ENCODE measurements around the gene CD72.

CD72 gene

GRCh38 chr9:35618325-35618727 is at the start of gene CD72:
Gene CD72, minus strand, starts transcription at chr9:35618413. Its CDS starts 110 bp downstream, at chr9:35618303.
- no peak for DNase-seq (ENCODE audit: low spot score)

- DNase-seq (ENCODE audit: low spot score) = no peak
Measured at GRCh38 chr9:35667939-35668338, 49.7 kb upstream of the CD72 start.

GRCh38 chr9:35666549-35666948 is 48.3 kb upstream of the CD72 start:
- no peak for DNase-seq (ENCODE audit: low spot score)

- DNase-seq (ENCODE audit: low spot score) = no peak
Measured at GRCh38 chr9:35666045-35666444, 47.8 kb upstream of the CD72 start.

- no peak for DNase-seq (ENCODE audit: low spot score)
Measured at GRCh38 chr9:35665471-35665818, 47.2 kb upstream of the CD72 start.

- DNase-seq (ENCODE audit: low spot score) = peak; percentile 94
Measured at GRCh38 chr9:35664531-35665470, 46.6 kb upstream of the CD72 start, which contains the start of gene ARHGEF39. Gene ARHGEF39, minus strand, starts transcription at chr9:35665195. Its CDS starts 26 bp downstream, at chr9:35665169.

GRCh38 chr9:35662437-35662836 is 44.2 kb upstream of the CD72 start:
- no peak for DNase-seq (ENCODE audit: low spot score)

- DNase-seq (ENCODE audit: low spot score) = no peak
Measured at GRCh38 chr9:35661756-35662350, 43.6 kb upstream of the CD72 start.

GRCh38 chr9:35660966-35661415 is 42.8 kb upstream of the CD72 start:
- DNase-seq (ENCODE audit: low spot score) = no peak

GRCh38 chr9:35659340-35659739 is 41.1 kb upstream of the CD72 start:
- DNase-seq (ENCODE audit: low spot score) = no peak

- no peak for DNase-seq (ENCODE audit: low spot score)
Measured at GRCh38 chr9:35658968-35659220, 40.7 kb upstream of the CD72 start.

- peak; percentile 84 for DNase-seq (ENCODE audit: low spot score)
Measured at GRCh38 chr9:35658137-35658967, 40.1 kb upstream of the CD72 start, which contains the start of gene CCDC107. Gene CCDC107, plus strand, starts transcription at chr9:35658292. Its CDS starts 88 bp downstream, at chr9:35658380.

- DNase-seq (ENCODE audit: low spot score) = peak; percentile 95
Measured at GRCh38 chr9:35657546-35658136, 39.4 kb upstream of the CD72 start, which contains the start of gene RMRP. Gene RMRP, minus strand, starts transcription at chr9:35658019.

GRCh38 chr9:35656831-35657545 is 38.8 kb upstream of the CD72 start:
- DNase-seq (ENCODE audit: low spot score) = no peak

- peak; percentile 5 for DNase-seq (ENCODE audit: low spot score)
Measured at GRCh38 chr9:35656348-35656747, 38.1 kb upstream of the CD72 start.

GRCh38 chr9:35653611-35654010 is 35.4 kb upstream of the CD72 start:
- DNase-seq (ENCODE audit: low spot score) = no peak

GRCh38 chr9:35652829-35653209 is 34.6 kb upstream of the CD72 start:
- DNase-seq (ENCODE audit: low spot score) = peak; percentile 2

- peak; percentile 23 for DNase-seq (ENCODE audit: low spot score)
Measured at GRCh38 chr9:35651956-35652828, 34.0 kb upstream of the CD72 start.

GRCh38 chr9:35650341-35651158 is 32.3 kb upstream of the CD72 start, which contains the start of gene SIT1:
Gene SIT1, minus strand, starts transcription at chr9:35650931. Its CDS starts 78 bp downstream, at chr9:35650853.
- DNase-seq (ENCODE audit: low spot score) = no peak
